Esophagus mucosa (tissue), 1 donor: Measurements from ENCODE around the gene BTBD16. TPM values are rescaled to one million over a fixed set of nuclear protein-coding genes. Genes with fewer than 3 reads are reported as not detected.

Source experiments
- ATAC-seq: fragments of 200-7000 bp; cut with Tn5 transposase; one replicate; pipeline ENCODE4 v1.9.1; 2020
- total RNA-seq: library from RNA; stranded (reverse); gene quantifications from one replicate; pipeline ENCODE4 v1.2.4, GENCODE V29; 2023
- donor health status: DM: yes; HTN: yes; CAD: no.

Gene BTBD16
- total RNA-seq, 1 donor from 2014 or later = 0.16 TPM

- ATAC-seq = no peak
Observed at GRCh38 chr10:122343936-122344335, 72.8 kb downstream of the BTBD16 start.

- ATAC-seq = no peak
Observed at GRCh38 chr10:122344741-122345258, 73.7 kb downstream of the BTBD16 start.

- ATAC-seq = no peak
Observed at GRCh38 chr10:122346326-122346950, 75.3 kb downstream of the BTBD16 start.

GRCh38 chr10:122347170-122347841 is 76.2 kb downstream of the BTBD16 start:
- peak; percentile 39 for ATAC-seq

GRCh38 chr10:122348512-122348911 is 77.4 kb downstream of the BTBD16 start:
- ATAC-seq = peak; percentile 86

- peak; percentile 30 for ATAC-seq
Observed at GRCh38 chr10:122348935-122349361, 77.9 kb downstream of the BTBD16 start.

- peak; percentile 16 for ATAC-seq
Observed at GRCh38 chr10:122349758-122350369, 78.8 kb downstream of the BTBD16 start.

GRCh38 chr10:122350893-122351292 is 79.8 kb downstream of the BTBD16 start:
- ATAC-seq = no peak

GRCh38 chr10:122352817-122353525 is 81.9 kb downstream of the BTBD16 start:
- ATAC-seq = no peak

- no peak for ATAC-seq
Observed at GRCh38 chr10:122354383-122354782, 83.3 kb downstream of the BTBD16 start.

GRCh38 chr10:122357685-122358084 is 86.6 kb downstream of the BTBD16 start:
- ATAC-seq = no peak

- ATAC-seq = no peak
Observed at GRCh38 chr10:122359621-122360020, 88.5 kb downstream of the BTBD16 start.

- ATAC-seq = no peak
Observed at GRCh38 chr10:122361046-122361445, 90.0 kb downstream of the BTBD16 start.

GRCh38 chr10:122362031-122362592 is 91.0 kb downstream of the BTBD16 start:
- ATAC-seq = no peak

- peak; percentile 41 for ATAC-seq
Observed at GRCh38 chr10:122362621-122363020, 91.5 kb downstream of the BTBD16 start.

- no peak for ATAC-seq
Observed at GRCh38 chr10:122363311-122363710, 92.2 kb downstream of the BTBD16 start.

GRCh38 chr10:122363722-122364463 is 92.8 kb downstream of the BTBD16 start:
- peak; percentile 84 for ATAC-seq

GRCh38 chr10:122368502-122369254 is 97.6 kb downstream of the BTBD16 start:
- no peak for ATAC-seq

- no peak for ATAC-seq
Observed at GRCh38 chr10:122373108-122373507, 102.0 kb downstream of the BTBD16 start.

- ATAC-seq = no peak
Observed at GRCh38 chr10:122373721-122374120, 102.6 kb downstream of the BTBD16 start.

- peak; percentile 97 for ATAC-seq
Observed at GRCh38 chr10:122374237-122374858, 103.3 kb downstream of the BTBD16 start, which contains the start of gene PLEKHA1. PLEKHA1 (plus strand) TSS chr10:122374708; CDS start chr10:122393201, 18,493 bp downstream.
